OCI-LY1 (cell line): ENCODE data around the gene FBXL15.

ENCODE experiments used
- EZH2 ChIP-seq: fragments of 200-600 bp; sonication (generic), shearing (Covaris generic); IDR thresholded peaks from 2 replicates; pipeline ENCODE4 v1.8.0; 2017; ENCODE audit warnings: borderline replicate concordance, mixed run types, mild to moderate bottlenecking, antibody characterized with exemption, low read length, moderate library complexity, mixed read lengths
- TF ChIP-seq, protein P1 (sequence below): fragments of 200-600 bp; sonication (generic), shearing (Covaris generic); IDR thresholded peaks from 2 replicates; pipeline ENCODE4 v1.5.1; 2017; ENCODE audit warnings: mild to moderate bottlenecking, antibody characterized with exemption, low read length, moderate library complexity, mixed read lengths

DNA sequence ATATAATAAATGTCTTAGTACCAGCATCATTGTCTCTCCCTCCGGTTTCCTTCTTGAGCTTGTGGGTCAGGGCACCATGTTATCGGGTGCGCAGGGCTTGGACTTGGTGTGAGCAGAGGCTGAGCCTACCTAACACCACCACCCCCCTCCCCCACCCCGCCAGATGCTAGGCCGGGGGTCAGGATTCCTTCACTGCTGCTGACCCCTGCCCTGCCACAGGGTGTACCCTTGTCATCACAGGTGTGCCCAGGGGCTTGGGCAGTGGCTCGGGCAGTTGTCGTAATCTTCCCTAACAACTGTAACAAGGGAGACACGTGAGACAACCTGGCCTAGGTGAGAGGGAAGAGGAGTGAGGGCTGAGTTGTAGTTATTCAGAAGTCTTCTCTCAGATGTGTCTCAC is 37.8 kb upstream of the FBXL15 start:
- TF ChIP-seq, protein P1, sequence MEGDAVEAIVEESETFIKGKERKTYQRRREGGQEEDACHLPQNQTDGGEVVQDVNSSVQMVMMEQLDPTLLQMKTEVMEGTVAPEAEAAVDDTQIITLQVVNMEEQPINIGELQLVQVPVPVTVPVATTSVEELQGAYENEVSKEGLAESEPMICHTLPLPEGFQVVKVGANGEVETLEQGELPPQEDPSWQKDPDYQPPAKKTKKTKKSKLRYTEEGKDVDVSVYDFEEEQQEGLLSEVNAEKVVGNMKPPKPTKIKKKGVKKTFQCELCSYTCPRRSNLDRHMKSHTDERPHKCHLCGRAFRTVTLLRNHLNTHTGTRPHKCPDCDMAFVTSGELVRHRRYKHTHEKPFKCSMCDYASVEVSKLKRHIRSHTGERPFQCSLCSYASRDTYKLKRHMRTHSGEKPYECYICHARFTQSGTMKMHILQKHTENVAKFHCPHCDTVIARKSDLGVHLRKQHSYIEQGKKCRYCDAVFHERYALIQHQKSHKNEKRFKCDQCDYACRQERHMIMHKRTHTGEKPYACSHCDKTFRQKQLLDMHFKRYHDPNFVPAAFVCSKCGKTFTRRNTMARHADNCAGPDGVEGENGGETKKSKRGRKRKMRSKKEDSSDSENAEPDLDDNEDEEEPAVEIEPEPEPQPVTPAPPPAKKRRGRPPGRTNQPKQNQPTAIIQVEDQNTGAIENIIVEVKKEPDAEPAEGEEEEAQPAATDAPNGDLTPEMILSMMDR = no peak
- no peak for TF ChIP-seq EZH2
